Immature natural killer cell (primary cell): Measurements from ENCODE around the gene GCN1. TPM values are rescaled to one million over a fixed set of nuclear protein-coding genes. Genes with fewer than 3 reads are reported as not detected.
"Not testable (repeated sequence)": the region's sequence is repeated elsewhere in the genome, so short reads cannot be mapped to it uniquely, and the experiment has no call there.

Source experiments
- DNase-seq, 3 donors: peaks; one replicate each; pipeline ENCODE4 v3.0.0; 2022; ENCODE audit warnings: mixed read lengths in 1 of 3
- H3K27ac Mint-ChIP-seq, 6 donors: one replicate each; pipeline ENCODE4 v1.8.0; 2020; ENCODE audit warnings: mixed read lengths in 6 of 6, mild to moderate bottlenecking in 5 of 6, inconsistent platforms in 4 of 6, moderate library complexity in 3 of 6
- H3K27me3 Mint-ChIP-seq, 3 donors: one replicate each; pipeline ENCODE4 v1.8.0; 2020 to 2021; ENCODE audit warnings: low read depth in 3 of 3, mild to moderate bottlenecking in 3 of 3, mixed read lengths in 3 of 3, moderate library complexity in 3 of 3, inconsistent platforms in 1 of 3
- H3K36me3 Mint-ChIP-seq, 3 donors: one replicate each; pipeline ENCODE4 v1.8.0; 2020; ENCODE audit warnings: mixed read lengths in 3 of 3, inconsistent platforms in 2 of 3, mild to moderate bottlenecking in 2 of 3
- H3K4me1 Mint-ChIP-seq, 2 donors: one replicate each; pipeline ENCODE4 v1.8.0; 2020; ENCODE audit warnings: inconsistent platforms in 2 of 2, mild to moderate bottlenecking in 2 of 2, mixed read lengths in 2 of 2, moderate library complexity in 1 of 2
- H3K4me3 Mint-ChIP-seq, 5 donors: one replicate each; pipeline ENCODE4 v1.8.0; 2020; ENCODE audit warnings: mild to moderate bottlenecking in 5 of 5, mixed read lengths in 5 of 5, inconsistent platforms in 3 of 5, moderate library complexity in 3 of 5
- H3K9me3 Mint-ChIP-seq, 6 donors: one replicate each; pipeline ENCODE4 v1.8.0; 2020; ENCODE audit warnings: mild to moderate bottlenecking in 6 of 6, mixed read lengths in 6 of 6, inconsistent platforms in 4 of 6, moderate library complexity in 3 of 6
- polyA plus RNA-seq, 3 donors: library from polyadenylated mRNA; unstranded; fragments of 300-500 nt; fragmentation: Illumina TruSeq; gene quantifications; one replicate each; pipeline ENCODE4 v1.2.3, GENCODE V29; 2021

The GCN1 gene
- polyA plus RNA-seq: 10 to 100 TPM in 2 of 3 donors, 1 to 10 TPM in 1; 9.7 to 26.4 (median 11.3) TPM

- H3K27ac Mint-ChIP-seq: peak within 1 kb of the TSS; percentile 87 to 97 (median 95)
- peaks cover 2 to 11% (median 5%) of the 10 kb centered on the region in 3 donors for H3K27me3 Mint-ChIP-seq
- no peaks in the 10 kb centered on the region for H3K9me3 Mint-ChIP-seq
- peak within 1 kb of the TSS; percentile 90 to 92 (median 90) for H3K4me3 Mint-ChIP-seq
- H3K36me3 Mint-ChIP-seq: peaks cover 0 to 28% (median 0%) of the 10 kb centered on the region in 3 donors
- peaks cover 24 to 43% of the 10 kb centered on the region in 2 donors for H3K4me1 Mint-ChIP-seq
- peak; percentile 85 to 89 (median 87) for DNase-seq
These were observed at the start of gene GCN1 for GRCh38 chr12:120194534-120195395. GCN1 (minus strand) TSS chr12:120194715; CDS start chr12:120194697, 18 bp downstream.

GRCh38 chr12:120242971-120243699 lies 48.6 kb upstream of the GCN1 start:
- Mint-ChIP-seq H3K36me3 (peaks cover 6 to 14% (median 11%) of the 10 kb centered on the region in 3 donors), H3K4me3 (peak overlapping the region; percentile 22 to 72 (median 48)), H3K27ac (peak overlapping the region; percentile 13 to 89 (median 80)), H3K9me3 (no peaks in the 10 kb centered on the region), H3K27me3 (peaks cover 0 to 3% (median 1%) of the 10 kb centered on the region in 3 donors), H3K4me1 (peaks cover 88 to 90% of the 10 kb centered on the region in 2 donors)
- DNase-seq: no peak

- no peak for DNase-seq
- Mint-ChIP-seq H3K27me3 (peaks cover 0 to 8% (median 3%) of the 10 kb centered on the region in 3 donors), H3K36me3 (peaks cover 6 to 14% (median 11%) of the 10 kb centered on the region in 3 donors), H3K9me3 (no peaks in the 10 kb centered on the region), H3K4me1 (peaks cover 88 to 90% of the 10 kb centered on the region in 2 donors), H3K4me3 (peak overlapping the region; percentile 55 to 76 (median 62)), H3K27ac (peak overlapping the region; percentile 17 to 86 (median 78))
These were observed 47.8 kb upstream of the GCN1 start for GRCh38 chr12:120242275-120242799.

GRCh38 chr12:120241561-120242274 lies 47.2 kb upstream of the GCN1 start:
- Mint-ChIP-seq H3K9me3 (no peaks in the 10 kb centered on the region), H3K27ac (peak overlapping the region; percentile 45 to 88 (median 80)), H3K27me3 (peaks cover 0 to 9% (median 8%) of the 10 kb centered on the region in 3 donors), H3K4me1 (peaks cover 88 to 90% of the 10 kb centered on the region in 2 donors), H3K36me3 (peaks cover 6 to 14% (median 11%) of the 10 kb centered on the region in 3 donors), H3K4me3 (peak overlapping the region; percentile 55 to 76 (median 62))
- DNase-seq: no peak

GRCh38 chr12:120240495-120240833 lies 45.9 kb upstream of the GCN1 start:
- no peaks in the 10 kb centered on the region for H3K9me3 Mint-ChIP-seq
- H3K36me3 Mint-ChIP-seq: peaks cover 6 to 14% (median 11%) of the 10 kb centered on the region in 3 donors
- peak overlapping the region; percentile 53 to 88 (median 76) for H3K27ac Mint-ChIP-seq
- H3K4me3 Mint-ChIP-seq: peak overlapping the region; percentile 45 to 76 (median 52)
- peaks cover 91 to 92% of the 10 kb centered on the region in 2 donors for H3K4me1 Mint-ChIP-seq
- no peak for DNase-seq
- H3K27me3 Mint-ChIP-seq: peaks cover under 1 to 11% (median 9%) of the 10 kb centered on the region in 3 donors

- H3K9me3 Mint-ChIP-seq: no peaks in the 10 kb centered on the region
- H3K4me3 Mint-ChIP-seq: peak overlapping the region; percentile 45 to 67 (median 47)
- H3K27me3 Mint-ChIP-seq: peaks cover 3 to 12% (median 12%) of the 10 kb centered on the region in 3 donors
- H3K36me3 Mint-ChIP-seq: peaks cover 2 to 10% (median 7%) of the 10 kb centered on the region in 3 donors
- DNase-seq: no peak
- peak overlapping the region; percentile 10 to 88 (median 74) for H3K27ac Mint-ChIP-seq
- H3K4me1 Mint-ChIP-seq: peaks cover 91 to 92% of the 10 kb centered on the region in 2 donors
These were observed 45.4 kb upstream of the GCN1 start for GRCh38 chr12:120239776-120240494.

GRCh38 chr12:120238839-120239445 lies 44.4 kb upstream of the GCN1 start:
- Mint-ChIP-seq H3K4me1 (peaks cover 94 to 96% of the 10 kb centered on the region in 2 donors), H3K27ac (peak overlapping the region in 4 of 6 donors; percentile 53 to 83 (median 69)), H3K36me3 (peaks cover 0 to 8% (median 7%) of the 10 kb centered on the region in 3 donors), H3K9me3 (no peaks in the 10 kb centered on the region), H3K4me3 (peak overlapping the region in 3 of 5 donors; percentile 46 to 67 (median 55)), H3K27me3 (peaks cover 3 to 12% (median 12%) of the 10 kb centered on the region in 3 donors)
- DNase-seq: no peak

GRCh38 chr12:120238217-120238616 lies 43.7 kb upstream of the GCN1 start:
- Mint-ChIP-seq H3K9me3 (no peaks in the 10 kb centered on the region), H3K27me3 (peaks cover 3 to 12% (median 12%) of the 10 kb centered on the region in 3 donors), H3K4me1 (peaks cover 94 to 96% of the 10 kb centered on the region in 2 donors), H3K27ac (peak overlapping the region; percentile 60 to 90 (median 83)), H3K36me3 (peaks cover 0 to 8% (median 7%) of the 10 kb centered on the region in 3 donors), H3K4me3 (peak overlapping the region; percentile 55 to 80 (median 66))
- no peak for DNase-seq

GRCh38 chr12:120237360-120238171 lies 43.1 kb upstream of the GCN1 start:
- Mint-ChIP-seq H3K27me3 (peaks cover 3 to 12% (median 12%) of the 10 kb centered on the region in 3 donors), H3K27ac (peak overlapping the region; percentile 60 to 90 (median 83)), H3K9me3 (no peaks in the 10 kb centered on the region), H3K4me1 (peaks cover 94 to 96% of the 10 kb centered on the region in 2 donors), H3K36me3 (peaks cover 0 to 8% (median 7%) of the 10 kb centered on the region in 3 donors), H3K4me3 (peak overlapping the region; percentile 55 to 80 (median 66))
- no peak for DNase-seq

- Mint-ChIP-seq H3K27ac (peak overlapping the region; percentile 57 to 90 (median 83)), H3K4me3 (peak overlapping the region; percentile 55 to 80 (median 66)), H3K27me3 (peaks cover 3 to 18% (median 12%) of the 10 kb centered on the region in 3 donors), H3K4me1 (peaks cover 94 to 96% of the 10 kb centered on the region in 2 donors)
- not testable (repeated sequence) for H3K36me3 Mint-ChIP-seq, DNase-seq, H3K9me3 Mint-ChIP-seq
These were observed 42.3 kb upstream of the GCN1 start for GRCh38 chr12:120236809-120237208.
